GM21576 (cell line): ENCODE data around the gene SLIT2.

ENCODE experiments used
- ATAC-seq: cut with Tn5 transposase; IDR thresholded peaks from one replicate; pipeline ENCODE4 v1.9.1; 2021; ENCODE audit warnings: mild to moderate bottlenecking, moderate library complexity; ENCODE audit not compliant: unreplicated experiment

Gene SLIT2

DNA sequence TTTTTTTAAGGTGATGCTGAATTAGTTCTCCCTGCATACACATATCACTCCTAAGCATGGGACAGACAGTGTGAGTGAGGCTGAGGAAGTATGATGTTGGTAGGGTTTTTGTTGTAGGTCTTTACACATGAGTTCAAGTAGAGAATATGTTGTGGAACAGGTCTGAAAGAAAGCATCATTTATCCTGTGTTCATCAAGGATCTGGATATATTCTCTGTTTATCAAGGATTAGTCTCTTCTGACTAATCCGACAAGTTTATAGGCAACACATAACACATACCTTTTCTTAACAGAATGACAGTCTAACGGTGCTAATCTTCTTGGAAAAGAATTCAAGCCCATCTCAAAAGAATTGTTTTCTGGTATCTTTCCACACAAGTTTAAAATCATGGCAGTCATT is 10.5 kb downstream of the SLIT2 start:
- no peak for ATAC-seq

DNA sequence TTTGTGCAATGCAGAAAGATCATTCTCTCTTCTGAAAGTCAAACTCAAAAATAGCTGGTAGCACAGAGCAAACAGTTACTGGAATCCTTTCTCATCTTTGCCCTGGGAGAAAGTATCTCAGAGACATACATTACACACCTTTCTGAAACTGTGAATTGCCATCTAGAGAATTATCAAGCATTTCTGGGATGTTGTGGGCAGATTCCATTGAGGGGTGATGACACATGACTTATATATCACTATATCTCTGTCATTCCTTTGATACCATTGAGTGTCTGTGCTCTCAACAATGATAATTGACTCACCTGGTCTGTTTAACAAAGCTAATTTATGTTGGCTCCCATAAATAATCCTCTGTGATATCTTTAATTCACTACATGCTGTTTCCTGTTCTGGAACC is 13.0 kb downstream of the SLIT2 start:
- ATAC-seq = no peak

DNA sequence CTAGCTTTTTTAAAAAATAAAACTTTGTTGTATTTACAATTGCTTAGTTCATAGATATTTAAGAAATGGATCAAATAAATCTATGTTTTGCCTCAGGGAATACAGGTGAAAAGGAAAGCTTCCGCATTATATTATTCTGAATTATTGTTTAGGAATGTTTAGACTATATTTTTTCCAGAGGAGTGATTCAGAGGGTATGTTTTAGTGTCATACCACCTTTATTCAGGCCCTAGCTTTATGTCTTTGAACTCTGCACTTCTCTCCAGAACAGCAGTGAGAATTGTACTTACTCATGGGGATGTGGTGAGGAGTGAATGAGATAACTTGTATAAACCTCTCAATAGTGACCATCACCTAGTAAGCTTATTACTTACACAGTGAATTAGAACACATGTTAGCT is 14.0 kb downstream of the SLIT2 start:
- no peak for ATAC-seq

DNA sequence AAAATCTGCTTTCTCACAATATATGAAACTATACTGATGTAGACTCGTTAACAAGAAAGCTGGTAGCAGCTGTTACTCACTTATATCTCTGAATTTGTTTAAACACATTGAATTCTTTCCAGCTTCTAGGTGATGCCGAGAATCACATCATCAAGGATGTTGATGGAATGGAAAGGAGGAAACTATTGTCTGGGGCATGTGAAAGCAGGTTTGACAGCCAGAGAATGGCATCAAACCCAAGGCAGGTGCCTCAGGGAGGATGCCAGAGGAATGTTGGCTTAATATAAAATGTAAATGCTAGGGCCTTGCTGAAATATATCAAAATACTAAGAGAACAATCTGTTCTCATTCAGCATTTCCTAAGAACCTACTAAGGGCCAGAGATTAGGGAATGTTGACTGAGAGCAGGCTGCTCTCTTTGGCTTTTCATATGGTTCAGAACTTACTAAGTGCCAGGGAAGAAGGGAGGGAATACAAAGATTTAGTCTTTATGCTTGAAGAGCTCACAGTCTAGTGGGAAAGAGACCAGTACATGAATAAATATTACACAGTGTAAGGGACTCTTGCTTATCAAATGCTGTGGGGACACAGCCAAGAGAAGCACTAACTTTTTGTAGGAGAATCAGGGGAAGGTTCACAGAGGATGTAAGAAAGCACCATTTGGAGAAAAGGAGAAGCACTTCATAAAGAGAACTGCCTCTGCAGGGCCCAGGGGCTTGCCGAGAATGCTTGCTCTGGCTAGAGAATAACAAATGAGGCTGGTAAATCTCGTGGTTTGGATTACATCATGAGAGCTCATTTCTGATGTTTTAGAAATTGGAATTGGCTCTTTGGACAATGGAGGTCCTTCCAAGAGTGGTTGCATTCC is 14.7 kb downstream of the SLIT2 start:
- no peak for ATAC-seq

DNA sequence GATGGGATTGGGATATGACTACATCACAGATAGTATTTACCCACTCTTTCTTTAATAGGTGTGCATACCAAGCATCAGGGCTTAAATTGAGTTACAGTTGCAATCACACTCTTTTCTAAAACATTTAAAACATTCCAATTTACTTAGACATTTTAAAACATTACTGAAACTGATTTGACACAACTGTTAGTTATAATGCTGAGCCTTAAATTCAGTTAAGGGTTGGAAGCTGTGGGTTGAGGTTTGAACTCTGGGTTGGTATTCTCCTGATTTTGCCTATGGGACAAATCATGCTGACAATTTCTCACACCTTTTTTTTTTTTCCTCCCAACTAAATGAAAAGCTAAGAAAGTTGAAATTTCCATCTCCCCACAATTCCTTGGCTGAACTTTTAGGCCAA is 16.3 kb downstream of the SLIT2 start:
- no peak for ATAC-seq

DNA sequence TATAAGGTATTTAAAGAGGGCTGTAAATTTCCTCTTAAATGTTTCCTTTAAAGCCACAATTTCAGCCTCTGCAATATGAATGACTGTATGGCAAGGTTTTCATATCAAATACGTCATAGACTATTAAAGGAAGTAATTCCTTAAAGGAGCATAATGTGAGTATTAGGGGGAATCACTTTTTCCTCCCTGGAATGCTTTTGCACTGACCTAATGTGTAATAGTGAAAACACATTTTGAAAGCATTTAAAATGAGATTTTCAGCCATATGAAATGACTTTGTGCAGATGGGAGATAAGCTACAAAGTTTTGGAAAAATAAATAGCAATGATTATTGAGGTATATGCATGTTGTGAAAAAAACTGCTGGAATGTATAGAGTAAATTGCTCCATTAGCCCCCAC is 17.6 kb downstream of the SLIT2 start:
- ATAC-seq = no peak

DNA sequence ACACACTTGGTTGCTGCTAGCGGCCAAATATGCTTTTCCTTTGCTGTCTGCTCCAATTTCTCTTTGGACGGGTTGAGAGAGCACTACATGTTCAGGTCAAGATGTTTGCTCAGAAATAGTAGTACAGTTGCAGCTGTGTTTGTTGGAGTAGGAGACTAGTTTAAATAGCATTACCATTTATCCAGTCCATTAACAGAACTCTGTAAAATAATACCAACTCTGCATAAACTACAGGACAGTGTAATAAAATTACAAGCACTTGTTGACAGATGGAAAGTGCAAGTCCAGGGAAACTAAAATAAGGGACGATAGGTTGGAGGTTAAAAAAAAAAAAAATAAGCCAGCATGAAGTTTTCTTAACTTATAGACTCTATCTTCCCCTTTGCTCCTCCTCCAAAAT is 20.2 kb downstream of the SLIT2 start:
- no peak for ATAC-seq

DNA sequence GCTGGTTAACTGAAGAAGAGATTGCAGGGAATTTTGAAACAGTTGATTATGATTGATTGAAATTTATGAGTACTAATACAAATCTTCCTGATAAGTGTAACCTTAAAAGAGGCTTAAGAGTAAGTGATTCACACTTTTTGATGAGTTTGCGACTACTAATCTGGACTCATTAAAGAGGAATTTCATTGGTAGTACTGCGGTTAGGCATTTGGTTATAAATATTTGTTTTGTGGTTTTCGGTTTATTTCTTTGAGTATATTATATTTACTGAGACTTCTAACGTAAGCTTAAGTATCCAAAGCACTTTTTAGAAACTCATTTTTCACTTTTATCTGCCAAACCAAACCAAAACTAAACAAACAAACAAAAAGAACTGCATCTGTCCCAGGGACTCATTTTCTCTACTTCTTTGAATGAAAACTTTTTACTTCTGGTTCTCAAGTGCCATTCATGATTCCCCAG is 20.7 kb downstream of the SLIT2 start:
- no peak for ATAC-seq

DNA sequence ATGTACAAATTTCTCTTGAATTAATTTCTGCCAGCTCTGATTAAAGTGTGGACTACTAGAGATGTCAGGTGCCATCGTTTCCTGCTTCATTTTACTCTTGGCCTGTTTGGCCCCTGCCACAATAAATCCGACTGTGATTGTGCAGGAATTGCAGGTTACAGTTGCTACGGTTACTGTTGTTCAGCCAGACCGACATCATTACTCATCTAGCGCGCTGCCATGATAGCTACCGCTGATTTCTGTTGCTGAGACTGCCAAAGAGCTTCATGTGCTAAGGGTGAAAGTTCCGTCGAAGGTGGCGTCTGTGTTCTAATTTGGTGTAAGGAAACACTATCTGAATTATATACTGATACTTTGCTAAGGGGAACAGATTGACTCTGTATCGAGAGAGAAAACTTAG is 22.1 kb downstream of the SLIT2 start:
- no peak for ATAC-seq

DNA sequence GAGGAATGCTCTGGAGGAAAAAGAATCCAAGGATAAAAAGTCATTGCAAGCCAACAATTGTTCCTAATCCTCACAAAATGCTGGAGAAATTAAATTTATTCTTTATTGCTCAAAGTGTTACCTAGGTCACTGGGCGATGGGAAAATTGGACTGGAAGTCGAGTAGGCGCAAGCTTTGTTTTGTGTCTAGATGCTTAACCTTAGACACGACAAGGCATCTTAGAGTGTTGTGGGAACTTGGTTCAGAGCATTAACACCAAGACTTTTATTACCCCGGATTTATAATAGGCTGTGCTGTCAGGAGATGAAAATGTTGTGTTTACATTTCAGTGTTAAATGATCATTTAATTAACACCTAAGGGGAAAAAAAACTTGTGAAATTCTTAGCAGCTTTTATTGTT is 25.1 kb downstream of the SLIT2 start:
- no peak for ATAC-seq

DNA sequence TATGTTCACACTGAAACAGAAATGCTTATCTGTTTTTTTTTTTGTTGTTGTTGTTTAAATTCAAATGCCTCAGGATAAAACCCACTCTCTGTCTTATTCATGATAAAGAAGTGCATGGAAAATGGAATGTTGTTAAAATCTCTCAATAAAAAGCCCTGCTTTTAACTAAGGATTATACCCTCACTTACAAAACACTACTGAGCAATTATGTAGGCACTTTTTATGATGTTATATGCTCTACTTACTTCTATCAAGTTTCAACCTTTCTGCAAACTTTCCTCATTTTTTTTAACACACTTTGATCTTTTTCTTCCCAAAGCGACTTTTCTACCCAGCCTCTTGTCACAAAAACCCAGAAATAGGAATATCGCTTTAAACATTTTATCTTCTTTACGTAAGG is 26.5 kb downstream of the SLIT2 start:
- no peak for ATAC-seq

DNA sequence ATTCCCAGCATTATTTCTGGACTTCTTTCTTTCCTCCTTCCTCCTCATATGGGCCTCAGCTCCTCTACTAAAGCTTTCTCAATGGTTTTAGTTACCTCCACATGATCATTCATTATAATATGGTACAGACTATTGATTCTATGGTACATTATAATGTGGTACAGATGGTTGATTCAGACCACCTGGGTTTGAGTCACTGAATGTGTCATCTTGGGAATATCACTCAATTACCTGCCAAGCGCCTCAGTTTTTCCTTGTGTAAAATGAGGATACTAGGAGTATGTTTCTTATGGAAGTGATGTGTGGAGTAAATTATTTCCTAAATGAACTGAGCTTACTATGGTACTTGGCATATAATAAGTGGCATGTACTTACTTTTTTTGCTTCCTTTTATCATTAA is 27.7 kb downstream of the SLIT2 start:
- no peak for ATAC-seq

DNA sequence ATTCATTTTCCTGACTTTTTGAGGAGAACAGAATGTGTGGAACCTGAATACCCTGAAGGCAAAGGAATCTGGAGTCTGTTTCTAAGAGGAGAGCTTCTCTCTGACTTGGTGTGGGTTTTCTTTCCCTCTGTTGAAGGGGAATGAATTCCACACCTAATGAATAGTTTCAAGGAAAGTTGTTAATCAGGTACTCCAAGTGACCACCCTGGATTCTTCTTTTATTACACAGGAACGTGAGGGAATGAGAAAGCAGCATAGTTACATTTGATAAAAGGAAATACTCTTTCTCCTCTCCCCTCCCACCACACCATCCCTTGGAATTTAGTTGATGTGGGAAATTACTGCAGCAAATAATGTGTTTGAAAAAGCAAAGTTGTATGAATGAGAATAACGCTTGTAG is 29.7 kb downstream of the SLIT2 start:
- ATAC-seq = no peak

DNA sequence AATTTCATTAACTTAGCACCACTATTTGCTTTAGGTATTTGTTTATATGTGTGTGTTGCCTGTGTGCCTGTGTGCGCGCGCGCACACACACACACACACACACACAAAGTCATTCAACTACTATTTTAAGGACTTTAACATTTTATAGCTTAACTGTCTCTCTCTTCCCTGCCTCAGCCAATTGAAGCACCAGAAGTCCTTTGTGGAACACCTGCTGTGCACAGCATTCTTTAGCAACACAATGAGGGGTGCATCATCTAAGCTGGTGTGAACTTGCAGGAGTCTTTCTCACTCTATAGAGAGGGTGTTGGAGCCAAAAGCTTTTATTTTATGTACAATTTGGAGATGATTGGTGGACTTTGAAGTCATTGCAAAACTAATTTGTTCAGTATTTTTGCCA is 31.3 kb downstream of the SLIT2 start:
- ATAC-seq = no peak

DNA sequence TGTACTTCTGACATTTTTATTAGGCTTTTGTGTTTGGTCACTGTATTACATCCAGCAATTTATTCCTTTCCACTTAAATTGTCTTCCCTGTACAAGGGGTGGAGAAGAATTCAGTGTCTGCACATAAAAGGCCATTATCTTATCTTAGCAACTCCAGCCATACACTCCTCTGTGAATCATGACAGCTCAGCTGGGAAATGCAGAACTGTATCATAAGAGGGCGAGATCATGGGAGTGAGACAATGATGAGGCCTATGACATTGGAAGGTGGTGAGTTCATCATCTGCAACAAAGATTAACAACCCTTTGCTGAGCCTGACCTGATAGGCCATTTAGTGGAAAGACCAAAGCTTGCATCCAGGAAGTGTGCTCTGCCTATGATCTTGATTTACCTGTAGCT is 33.3 kb downstream of the SLIT2 start:
- no peak for ATAC-seq

DNA sequence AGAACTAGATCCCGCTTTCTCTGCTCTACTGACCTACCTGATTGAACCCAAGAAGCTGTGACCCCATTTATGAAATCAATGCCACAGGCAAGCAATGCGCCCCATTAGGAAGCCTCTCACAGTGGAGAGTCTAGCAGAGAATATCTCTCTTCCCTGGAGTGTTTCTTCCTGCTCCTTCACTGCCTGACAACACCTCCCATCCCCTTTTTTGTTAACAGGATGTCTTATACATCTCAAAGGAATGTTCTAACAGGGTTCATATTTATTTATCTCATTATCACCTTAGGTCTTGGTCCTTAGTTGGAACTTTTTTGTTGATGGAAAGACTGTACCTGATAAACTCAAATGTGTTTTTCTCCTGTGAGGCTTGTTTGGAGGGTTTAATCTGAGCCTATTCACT is 35.5 kb downstream of the SLIT2 start:
- ATAC-seq = no peak

DNA sequence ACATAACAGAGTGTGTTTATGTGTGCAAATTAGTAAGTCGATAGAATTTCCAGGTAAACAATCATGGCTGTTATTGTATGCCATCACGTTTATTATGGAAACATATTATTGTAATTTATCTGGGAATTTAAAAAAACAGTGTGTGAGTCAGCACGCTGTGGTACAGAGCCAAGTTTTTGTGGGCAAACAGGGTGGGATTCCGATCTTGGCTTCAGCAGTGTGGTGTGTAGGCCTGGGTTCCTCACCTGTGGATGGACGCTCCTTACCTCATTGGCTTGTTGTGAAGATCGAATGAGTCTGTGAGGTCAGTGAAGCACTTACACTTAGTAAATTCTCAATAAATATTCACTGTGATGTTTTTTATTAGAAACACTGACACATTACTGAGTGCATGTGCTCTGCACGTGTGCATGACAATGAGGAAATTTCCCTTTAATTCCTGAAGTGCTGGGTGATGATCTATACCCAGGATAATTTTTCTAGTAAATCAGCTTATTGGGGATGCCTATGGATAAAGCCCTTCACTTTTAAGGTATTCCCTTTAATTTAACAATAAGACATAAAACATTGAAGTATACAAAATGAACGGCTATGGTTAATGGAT is 36.4 kb downstream of the SLIT2 start:
- no peak for ATAC-seq

DNA sequence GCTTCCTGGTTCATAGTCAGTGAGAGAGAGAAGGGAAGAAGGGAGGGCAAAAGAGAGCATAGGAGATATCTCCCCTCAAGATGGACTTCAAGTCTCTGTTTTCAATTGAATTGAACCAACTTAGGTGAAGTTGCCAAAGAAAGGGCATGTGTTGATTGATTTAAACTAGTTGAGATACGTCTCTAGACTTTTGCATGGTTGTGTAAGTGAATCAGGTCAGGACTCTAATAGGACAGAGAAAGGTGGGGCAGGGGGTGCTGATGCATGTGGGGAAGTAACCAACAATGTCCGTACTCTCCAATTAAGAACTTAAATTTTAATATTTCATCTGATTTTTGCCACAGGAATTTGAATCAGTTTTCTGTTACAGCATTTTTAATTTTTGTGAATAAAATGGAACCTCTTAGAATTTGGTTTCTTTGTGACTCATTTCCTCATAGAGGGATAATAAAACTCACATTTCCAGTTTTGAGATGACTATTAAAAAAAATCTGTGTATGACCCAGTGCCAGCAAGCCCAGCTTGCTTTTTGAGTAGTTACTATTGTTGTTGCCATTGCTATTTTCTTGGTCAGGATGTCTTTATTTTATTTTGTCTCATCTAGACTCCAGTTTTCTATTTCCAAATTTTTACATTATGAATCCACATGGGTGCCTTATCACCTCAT is 37.3 kb downstream of the SLIT2 start:
- ATAC-seq = no peak

DNA sequence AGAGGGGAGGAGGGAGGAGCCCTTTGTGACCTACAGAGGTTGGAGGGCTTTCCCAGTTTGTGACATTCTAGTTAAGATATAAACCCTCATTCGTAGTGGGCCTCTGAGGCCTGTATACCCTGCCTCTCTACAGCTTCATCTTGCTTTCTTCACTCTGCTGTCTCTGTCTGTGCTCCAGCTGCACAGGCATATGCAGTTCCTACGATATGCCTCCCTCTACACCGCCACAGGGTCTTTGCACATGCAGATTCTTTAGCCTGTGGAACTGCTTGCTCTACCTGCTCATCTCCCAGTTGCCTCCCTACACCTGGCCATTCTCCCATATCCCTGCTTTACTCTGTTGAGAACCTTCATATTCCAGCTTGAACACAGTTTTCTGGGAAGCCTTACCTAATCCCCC is 38.1 kb downstream of the SLIT2 start:
- no peak for ATAC-seq

DNA sequence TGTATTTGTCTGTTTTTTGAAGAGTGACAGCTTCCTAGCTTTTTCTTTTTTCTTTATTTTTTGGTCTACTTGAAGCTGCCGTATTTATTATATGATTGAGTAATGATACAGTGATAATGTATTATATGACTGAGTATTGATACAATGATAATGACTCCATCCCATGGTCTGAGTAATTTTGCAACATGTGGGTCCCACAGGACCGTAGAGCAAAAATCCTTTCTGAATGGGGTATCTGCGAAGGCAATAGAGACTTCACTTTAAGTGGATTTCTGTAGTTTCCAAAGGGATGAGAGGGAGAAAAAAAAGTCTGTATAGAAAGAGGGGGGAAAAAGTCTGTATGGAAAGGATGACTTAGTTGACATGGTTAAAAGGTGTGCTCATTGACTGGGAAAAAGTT is 41.0 kb downstream of the SLIT2 start:
- ATAC-seq = no peak

DNA sequence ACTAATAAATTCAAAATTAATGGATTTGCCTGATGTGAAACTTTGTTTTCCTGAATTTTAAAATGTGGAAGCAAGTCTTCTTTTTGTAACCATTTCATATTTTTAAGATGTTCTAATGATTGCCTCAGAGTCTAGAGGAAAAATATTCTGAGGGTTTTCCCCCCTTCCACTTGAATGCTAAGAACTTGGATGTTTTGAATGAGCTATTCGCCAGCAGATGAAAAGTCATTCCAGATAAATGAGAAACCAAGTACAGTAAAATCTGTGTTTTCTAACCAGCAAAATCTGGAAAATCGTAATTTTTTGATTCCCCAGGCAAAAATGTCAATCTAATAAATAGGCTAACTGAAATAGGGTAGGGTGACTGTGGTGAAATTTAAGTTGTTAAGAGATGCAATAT is 45.6 kb downstream of the SLIT2 start:
- ATAC-seq = no peak

DNA sequence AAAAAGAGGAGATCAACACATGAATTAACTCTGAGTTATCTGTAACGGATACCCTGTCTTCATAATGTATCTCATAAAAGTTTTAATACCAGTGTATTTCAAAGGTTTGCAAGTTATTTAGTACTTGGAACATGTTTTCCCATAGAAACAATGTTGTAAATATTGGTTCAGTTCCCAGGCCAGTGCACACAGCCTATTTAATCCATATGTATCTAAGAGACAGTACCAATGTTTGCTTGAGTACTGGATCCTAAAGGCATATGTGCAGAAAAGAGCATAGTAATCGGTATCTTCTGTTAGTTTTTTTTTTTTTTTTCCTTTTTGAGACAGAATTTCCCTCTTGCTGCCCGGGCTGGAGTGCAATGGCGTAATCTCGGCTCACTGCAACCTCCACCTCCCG is 46.1 kb downstream of the SLIT2 start:
- ATAC-seq = no peak
